NB4 (cell line): ENCODE measurements around the gene TBC1D1.

Experiments used
- MYC ChIP-seq: IDR thresholded peaks from 2 replicates; pipeline ENCODE4 v1.6.1; 2011; ENCODE audit warnings: low read depth, low read length
- POLR2A ChIP-seq: IDR thresholded peaks from 2 replicates; pipeline ENCODE4 v1.6.1; 2011; ENCODE audit warnings: mild to moderate bottlenecking; ENCODE audit not compliant: insufficient read length; ENCODE audit errors: extremely low read depth
- TF ChIP-seq, protein P1 (sequence below): IDR thresholded peaks from one replicate; pipeline ENCODE4 v1.5.1; 2012; ENCODE audit warnings: low read depth, low read length
- TF ChIP-seq, protein P2 (sequence below): IDR thresholded peaks from 2 replicates; pipeline ENCODE4 v1.6.1; 2011; ENCODE audit warnings: low read depth, low read length

DNA sequence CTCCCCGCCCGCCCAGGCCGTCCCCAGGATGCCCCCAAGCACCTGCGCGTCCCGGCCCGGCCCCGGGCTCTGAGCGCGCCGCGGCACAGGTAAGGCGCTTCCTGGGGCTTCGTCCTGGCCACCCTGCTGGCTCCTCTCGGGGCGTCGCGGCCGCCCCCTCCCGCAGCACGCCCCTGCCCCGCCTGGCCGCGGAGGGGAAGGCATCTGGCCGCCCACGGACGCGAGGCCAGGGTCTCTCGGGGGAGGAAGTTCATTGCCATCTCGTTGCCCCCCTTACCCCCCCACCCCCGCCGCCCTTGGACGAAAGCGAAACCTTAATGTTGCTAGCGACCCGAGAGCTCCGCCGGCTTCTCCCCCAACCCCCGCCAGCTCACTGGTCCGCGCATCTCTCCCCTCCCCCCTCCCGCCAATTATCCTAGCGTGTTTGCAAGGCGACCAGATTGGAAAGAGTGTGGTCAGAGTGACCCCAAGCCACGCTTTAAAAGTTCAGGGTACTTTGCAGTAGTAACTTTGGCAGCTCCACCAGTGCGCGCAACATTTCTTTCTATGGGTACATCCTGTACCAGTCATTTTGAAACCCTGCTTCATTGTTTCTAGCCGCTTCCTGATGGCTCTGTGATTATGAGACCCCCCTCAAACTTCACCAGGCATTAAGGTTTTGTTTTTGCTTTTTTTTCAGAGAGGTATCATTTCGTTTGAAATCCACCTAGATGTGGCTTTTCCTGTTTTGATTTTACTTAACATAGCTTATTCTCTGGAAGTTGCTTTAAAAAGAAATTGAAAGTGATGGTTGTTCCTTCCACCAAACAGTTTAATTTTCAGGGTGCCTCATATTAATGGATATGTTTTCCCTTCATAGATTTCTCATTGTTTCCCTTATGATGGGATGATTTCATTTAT lies 626 bp downstream of the TBC1D1 start:
- TF ChIP-seq, protein P1, sequence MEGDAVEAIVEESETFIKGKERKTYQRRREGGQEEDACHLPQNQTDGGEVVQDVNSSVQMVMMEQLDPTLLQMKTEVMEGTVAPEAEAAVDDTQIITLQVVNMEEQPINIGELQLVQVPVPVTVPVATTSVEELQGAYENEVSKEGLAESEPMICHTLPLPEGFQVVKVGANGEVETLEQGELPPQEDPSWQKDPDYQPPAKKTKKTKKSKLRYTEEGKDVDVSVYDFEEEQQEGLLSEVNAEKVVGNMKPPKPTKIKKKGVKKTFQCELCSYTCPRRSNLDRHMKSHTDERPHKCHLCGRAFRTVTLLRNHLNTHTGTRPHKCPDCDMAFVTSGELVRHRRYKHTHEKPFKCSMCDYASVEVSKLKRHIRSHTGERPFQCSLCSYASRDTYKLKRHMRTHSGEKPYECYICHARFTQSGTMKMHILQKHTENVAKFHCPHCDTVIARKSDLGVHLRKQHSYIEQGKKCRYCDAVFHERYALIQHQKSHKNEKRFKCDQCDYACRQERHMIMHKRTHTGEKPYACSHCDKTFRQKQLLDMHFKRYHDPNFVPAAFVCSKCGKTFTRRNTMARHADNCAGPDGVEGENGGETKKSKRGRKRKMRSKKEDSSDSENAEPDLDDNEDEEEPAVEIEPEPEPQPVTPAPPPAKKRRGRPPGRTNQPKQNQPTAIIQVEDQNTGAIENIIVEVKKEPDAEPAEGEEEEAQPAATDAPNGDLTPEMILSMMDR, result peak; percentile 14
- TF ChIP-seq POLR2A (no peak), MYC (peak; percentile 49; the same call in 1 of the 2 replicates)
- TF ChIP-seq, protein P2, sequence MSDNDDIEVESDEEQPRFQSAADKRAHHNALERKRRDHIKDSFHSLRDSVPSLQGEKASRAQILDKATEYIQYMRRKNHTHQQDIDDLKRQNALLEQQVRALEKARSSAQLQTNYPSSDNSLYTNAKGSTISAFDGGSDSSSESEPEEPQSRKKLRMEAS, result peak; percentile 52; the same call in 1 of the 2 replicates
